Retina (tissue), 1 donor: ENCODE data around the gene UTP3.
"Not testable (repeated sequence)": the region's sequence is repeated elsewhere in the genome, so short reads cannot be mapped to it uniquely, and the experiment has no call there.

Experiments used
- DNase-seq: peaks from one replicate; pipeline ENCODE4 v3.0.0-alpha.2; 2016

The UTP3 gene

DNA sequence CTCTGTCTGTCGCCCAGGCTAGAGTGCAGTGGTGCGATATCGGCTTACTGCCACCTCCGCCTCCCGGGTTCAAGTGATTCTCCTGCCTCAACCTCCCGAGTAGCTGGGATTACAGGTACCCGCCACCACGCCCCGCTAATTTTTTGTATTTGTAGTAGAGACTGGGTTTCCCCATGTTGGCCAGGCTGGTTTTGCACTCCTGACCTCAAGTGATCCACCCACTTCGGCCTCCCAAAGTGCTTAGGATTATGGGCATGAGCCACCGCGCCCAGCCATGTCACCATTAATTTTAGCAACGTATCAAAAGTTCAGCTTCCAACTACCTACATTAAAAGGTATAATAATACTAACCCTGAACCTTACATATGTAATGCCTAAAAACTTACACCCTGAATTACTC lies 940 bp upstream of the UTP3 start:
- no peak for DNase-seq

DNA sequence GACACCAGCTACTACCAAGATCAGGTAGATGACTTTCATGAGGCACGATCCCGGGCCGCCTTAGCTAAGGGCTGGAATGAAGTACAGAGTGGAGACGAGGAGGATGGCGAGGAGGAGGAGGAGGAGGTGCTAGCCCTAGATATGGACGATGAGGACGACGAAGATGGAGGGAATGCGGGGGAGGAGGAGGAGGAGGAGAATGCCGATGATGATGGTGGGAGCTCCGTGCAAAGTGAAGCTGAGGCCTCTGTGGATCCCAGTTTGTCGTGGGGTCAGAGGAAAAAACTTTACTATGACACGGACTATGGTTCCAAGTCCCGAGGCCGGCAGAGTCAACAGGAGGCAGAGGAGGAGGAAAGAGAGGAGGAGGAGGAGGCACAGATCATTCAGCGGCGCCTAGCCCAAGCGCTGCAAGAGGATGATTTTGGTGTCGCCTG lies 481 bp downstream of the UTP3 start:
- DNase-seq: no peak

DNA sequence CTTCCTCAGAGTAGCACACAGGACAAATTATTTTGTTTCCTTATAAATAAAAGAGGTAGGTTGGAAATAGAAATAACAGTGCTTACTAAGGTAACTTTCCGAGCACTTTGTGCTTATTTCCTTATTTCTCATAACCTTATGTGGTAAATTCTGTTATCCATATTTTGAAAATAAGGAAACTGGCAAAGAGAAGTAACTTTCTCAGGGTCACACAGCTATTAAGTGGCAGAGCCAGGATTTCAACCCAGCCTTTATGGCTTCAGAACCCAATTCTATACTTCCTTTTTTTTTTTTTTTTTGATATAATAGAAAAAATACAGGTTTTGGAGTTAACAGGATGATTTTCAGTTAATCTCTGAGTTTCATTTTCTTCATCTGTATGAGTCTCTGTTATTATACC lies 3.3 kb downstream of the UTP3 start:
- no peak for DNase-seq

DNA sequence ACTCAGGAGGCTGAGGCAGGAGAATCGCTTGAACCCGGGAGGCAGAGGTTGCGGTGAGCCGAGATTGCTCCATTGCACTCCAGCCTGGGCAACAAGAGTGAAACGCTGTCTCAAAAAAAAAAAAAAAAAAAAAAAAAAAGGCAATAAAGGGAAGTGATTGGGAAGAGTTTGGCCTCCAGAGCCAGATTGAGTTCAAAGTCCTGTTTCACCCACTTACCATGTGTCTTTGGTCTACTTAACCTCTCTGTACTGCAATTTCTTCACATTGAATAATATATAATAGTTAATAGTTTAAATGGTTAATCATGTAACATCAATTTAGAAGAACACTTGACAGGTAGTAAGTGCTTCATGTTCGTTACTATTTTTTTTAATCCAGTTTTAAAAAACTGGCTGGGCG lies 6.3 kb downstream of the UTP3 start:
- DNase-seq: not testable (repeated sequence)

DNA sequence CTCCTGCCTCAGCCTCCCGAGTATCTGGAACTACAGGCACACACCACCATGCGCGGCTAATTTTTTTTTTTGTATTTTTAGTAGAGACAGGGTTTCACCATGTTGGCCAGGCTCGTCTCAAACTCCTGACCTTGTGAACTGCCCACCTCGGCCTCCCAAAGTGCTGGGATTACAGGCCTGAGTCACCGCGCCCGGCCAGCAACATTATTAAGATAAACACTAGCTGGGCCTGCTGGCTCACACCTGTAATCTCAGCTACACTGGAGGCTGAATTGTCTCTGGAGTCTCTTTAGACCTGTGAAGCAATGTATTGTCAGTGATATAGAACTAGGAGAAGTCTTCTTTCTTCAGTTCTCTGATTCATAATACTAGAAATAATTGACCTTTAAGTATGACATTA lies 10.1 kb downstream of the UTP3 start:
- DNase-seq: not testable (repeated sequence)

DNA sequence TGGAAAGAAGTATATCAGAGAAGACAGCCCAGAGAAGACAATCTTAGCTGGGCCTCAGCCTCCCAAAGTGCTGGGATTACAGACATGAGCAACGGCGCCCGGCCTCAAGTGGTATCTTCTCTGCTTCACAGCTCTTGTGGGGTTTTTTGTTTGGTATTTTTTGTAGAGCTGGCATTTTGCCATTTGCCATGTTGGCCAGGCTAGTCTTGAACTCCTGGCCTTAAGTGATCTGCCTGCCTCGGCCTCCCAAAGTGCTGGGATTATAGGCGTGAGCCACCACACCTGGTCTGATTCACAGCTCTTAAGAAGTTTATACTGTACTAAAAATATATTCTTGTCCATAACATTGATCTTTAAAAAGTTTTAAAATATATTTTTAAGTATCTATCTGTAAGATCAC lies 12.4 kb downstream of the UTP3 start:
- no peak for DNase-seq

DNA sequence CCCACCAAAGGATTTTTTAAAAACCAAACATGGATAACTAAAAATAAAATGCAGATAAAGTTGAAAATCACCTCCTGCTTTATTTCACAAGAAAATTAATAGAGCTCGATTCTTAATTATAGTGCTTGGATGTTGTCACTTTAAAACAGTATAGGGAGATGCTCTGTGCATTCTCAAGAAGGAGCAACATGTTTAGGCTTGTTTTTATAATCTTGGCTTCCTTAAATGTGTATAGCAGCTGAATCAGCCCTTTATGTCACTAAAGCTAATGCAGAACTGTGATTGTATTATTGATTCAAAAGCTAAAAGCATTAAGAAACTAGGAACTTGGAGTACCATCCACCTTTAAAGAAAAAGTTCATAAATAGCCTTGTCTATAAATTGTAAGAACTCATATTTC lies 12.9 kb downstream of the UTP3 start:
- DNase-seq: no peak

DNA sequence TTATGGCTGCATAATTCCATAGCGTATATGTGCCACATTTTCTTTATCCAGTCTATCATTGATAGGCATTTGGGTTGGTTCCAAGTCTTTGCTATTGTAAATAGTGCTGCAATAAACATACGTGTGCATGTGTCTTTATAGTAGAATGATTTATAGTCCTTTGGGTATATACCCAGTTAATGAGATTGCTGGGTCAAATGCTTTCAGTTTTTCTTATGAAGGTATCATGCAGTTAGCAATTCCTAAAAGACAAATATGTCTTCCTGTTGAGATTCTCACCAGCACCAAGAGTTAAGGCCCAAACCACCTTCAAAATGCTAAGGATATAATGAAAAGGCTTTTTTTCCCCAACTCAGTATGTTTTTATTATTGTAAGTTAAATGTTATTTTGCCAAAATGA lies 14.3 kb downstream of the UTP3 start:
- not testable (repeated sequence) for DNase-seq

DNA sequence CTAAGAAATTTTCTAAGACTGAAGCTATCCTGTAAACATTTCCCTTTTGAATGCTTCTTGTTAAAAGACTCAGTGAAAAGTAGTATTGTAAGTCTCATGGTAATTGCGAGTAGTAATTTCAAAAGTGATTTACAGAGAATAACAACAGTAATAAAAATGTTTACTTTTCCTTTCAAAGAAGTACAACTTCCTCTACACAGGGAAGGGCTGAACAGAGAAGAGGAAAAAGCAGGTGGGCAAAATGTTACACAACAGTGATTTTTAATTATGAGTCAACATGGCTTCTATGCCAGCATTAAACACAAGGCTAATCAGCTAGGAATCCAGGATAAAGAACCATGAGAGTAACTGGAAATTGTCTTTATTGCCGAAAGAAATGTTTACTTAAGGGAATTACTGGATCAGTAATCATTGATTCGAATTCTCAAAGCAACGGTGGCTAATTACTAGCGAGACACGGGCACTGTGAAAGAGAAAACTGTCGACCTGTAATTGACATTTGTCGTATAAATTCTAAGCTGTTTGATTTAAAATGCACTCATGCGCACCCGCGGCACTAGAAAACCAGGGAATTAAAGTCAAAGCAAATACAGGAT lies 15.4 kb downstream of the UTP3 start:
- no peak for DNase-seq

DNA sequence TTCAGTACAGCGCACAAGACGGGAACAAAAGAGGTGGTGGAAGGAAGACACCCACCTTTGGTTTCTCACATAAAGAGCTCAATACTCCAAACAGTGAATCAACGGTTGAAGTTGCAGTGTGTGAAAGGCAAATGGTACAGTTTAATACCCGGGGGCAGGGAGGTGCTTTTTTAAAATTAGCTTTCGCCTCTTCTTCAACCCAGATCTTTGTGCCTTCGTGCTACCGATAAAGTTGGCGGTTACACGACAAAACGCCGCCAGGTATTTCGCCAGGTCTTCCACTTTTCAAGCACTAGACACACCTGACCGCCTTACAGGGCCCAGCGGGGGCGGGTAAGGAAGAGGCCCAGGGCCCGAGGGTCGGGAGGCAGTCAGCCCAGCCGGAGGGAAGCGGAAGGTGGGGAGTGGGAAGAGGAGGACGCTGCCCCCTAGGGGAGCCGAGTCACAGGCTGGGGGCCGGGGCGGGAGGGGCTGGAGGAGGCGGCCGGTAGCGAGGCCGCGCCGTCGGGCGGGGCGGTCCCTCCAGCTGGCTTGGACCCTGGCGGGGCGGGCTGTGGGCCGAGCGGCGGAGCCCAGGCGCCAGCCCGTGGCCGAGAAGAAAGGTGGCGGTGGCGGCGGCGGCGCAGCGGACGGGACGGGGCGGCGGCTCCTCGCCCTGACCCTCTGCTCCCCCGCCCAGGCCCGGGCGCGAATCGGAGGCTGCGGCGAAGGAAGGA lies 16.0 kb downstream of the UTP3 start:
- DNase-seq: peak; percentile 82

DNA sequence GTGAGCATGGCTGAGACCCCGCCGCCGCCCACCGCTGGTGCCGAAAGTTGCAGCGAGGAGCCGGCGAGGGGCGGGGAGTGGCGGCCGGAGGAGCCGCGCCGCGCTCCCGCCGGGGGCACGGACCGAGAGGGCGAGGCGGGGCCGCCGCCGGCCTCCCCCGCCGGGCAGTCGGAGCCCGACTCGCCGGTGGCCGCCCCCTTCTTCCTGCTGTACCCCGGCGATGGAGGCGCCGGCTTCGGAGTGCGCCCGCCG lies 16.5 kb downstream of the UTP3 start:
- no peak for DNase-seq

DNA sequence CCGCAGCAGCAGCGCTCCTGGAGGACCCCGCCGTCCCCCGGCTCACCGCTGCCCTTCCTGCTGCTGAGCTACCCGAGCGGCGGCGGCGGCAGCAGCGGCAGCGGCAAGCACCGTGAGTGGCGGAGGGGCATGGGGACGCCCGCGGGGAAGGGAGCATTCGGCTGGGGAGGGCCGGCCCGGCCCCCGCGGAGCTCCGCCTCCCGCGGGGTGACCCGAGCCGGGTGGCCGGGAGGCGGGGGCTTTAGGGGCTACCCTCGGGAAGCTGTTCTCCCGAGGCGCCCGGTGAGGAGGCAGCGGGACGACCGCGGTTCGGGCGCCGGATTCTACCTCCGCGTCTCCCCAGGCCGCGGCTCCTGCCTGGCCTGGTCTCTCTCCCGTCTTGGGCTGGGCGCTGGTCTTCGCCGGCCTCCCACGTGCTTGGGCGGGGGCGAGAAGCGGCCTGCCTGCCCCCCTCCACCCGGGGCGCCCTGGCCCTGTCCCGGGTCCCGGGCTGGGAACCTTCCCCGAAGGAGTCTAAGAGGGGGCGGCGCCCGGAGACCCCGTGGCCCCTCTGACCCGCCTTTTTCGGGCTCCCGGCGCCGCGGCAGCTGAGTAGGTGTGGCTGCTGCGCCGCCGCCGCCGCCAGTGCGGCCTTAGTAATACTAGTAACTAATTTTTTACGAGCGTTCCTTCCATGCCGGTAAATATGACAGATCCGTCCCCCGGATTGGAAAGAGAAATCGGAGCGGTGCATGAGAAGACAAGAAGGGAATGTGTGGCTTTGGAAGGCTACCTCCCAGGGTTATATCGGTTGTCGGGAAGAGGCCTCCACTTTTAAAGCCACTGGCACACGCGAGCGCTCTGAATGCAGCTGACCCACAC lies 17.1 kb downstream of the UTP3 start:
- peak; percentile 90 for DNase-seq

DNA sequence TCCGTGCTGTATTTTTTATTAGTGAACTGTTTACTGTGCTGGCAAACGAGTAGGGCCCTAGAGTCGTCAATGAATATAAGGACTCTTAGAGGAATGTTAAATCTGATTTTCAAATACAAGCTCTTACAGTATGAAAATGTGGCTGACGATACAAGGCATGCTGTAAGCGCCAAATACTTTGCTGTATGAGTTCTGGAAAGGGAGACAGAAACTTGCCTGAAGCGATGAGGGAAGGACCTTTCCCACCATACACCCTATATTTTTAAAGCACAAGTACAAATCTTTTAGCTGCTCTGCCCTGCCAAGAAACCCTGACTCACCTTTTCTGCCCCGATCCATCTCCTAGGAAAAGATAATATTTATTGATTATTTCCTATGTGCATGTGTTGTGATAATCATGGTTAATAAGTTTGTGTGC lies 17.7 kb downstream of the UTP3 start:
- DNase-seq: no peak

DNA sequence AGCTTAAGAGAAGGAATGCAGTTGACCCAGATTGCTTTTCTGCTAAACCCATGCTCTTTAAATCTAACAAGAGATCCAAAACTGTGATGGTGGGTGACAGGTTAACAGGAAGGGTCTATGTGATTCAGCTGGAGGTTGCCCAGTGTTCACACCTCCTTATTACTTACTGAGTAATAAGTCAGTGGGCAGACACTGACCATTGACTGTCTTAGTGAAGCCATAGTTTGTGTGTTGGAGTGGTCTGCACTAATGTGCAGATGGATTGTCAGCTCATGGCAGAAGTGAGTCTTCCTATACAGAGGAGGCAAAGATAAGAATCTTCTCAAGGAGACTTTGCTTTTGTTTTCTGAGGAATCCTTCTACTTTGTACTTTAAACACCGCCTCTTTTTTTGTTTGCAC lies 18.2 kb downstream of the UTP3 start:
- peak; percentile 32 for DNase-seq

DNA sequence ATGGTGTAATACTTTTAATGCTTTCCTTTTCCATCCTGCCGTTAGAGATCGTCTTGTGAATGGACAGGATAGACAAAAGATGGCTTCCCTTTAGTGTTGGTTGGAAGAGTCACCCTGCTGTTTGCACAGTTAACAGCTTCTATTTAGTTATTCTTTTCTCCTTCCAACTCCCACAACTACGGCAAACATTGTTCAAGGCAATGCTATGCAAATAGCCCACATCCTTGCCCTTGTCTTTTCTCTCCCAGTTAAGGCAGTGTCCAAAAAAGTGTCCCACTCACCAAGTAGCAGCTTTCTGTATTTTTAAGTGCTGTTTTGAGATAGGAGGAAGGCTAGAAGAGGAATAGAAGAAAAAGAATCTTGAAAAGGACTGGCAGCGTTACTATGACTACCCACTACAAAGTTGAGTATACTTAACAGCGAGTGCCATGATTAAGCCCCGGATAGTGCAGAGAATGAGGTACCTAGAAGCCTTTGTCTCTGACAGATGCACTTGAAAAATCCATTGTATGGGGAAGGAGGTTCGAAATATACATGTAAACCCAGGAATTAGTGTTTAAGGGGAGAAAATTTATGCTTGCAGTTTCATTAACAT lies 21.4 kb downstream of the UTP3 start:
- no peak for DNase-seq

DNA sequence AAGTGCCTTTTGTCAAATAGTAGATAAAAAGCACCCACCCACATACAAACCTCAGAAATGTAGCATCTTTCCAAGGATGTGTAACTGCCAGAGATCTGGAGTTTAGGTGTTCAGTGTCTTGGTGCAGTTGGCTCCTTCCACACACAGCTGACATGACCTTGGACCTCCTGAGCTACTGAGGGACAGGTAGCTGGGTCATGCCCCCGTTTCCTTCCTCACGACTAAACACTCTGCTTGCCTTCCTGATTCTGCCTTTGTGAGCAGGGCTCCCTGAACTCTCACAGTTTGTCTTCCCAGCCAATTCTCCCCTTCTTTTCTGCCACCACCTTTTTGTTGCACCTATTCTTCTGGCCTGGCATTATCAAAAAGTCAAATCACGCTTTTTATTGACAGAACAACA lies 23.3 kb downstream of the UTP3 start:
- DNase-seq: no peak

DNA sequence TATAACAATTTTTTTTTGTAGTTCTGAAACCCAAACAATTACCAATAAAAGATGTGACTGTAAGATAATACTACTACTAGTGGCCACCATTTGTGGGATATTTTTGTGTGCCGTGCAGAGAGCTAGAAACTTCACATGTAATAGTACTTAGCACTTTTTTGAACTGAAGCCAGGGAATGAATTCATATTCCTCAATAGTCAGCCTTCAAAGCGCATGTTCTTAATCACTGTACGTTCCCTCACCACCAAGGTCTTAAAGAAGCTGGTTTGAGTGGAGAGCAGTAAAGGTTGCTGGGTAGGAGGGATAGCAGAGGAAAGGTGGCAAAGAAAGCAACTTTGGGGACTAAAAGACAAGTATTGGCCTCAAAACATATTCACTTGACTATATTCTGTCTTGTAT lies 23.8 kb downstream of the UTP3 start:
- DNase-seq: no peak

DNA sequence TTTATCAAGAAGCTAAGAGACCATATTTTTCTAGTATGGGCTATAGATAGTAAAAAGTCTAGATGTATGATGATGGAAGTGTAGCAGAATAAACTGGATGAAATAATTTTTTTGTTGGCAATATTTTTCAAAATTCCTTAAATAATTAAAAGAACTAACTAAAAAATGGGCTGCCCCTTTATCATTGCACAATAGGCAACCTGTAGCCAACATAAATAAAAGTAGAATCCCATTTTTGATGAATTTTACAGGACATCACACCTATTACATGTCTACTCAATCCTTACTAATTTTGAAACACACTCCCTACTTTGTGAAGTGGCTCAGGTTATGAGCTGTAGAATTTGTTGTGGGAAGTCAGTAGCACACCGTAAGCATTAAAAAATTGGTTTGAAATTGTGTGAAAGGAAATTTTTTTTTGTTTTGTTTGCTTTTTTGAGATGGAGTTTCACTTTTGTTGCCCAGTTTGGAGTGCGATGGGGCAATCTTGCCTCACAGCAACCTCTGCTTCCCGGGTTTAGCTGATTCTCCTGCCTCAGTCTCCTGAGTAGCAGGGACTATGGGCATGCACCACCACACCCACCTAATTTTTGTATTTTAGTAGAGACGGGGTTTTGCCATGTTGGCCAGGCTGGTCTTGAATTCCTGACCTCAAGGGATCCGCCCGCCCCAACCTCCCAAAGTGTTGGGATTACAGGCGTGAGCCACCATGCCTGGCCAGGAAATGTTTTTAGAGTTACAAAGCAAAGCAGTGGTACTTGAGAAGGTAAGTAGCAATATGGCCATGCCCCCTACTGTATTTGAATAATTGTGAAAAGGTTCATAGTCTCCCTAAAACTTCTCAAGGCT lies 24.5 kb downstream of the UTP3 start:
- no peak for DNase-seq

DNA sequence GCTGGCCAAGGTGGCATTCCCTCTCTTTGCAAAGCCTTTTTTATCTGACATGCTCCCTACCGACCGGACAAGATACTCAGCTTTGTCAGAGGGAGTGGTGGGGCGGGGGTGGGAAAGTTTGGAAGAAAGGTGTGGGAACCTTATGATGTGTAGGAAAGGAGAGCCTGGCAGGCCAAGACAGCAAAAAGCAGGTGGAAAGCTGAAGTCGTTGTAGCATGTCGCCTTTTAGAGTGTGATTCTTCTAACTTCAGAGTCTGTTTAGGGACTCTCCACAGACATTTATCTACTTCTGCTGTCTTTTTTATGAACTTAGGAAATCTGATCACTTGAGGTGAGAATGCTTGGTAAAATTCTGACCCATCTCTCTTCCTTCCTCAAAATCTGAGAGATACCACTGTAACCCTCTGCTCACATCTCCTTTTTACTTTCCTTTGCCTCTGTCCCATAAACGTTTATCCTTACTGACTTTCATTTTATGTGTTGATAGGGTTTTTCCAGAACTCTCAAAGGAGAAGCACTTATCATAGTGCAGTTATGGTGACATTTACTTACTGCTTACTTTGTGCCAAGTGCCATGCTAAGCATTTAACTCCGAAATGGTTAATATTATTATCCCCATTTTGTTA lies 25.2 kb downstream of the UTP3 start:
- DNase-seq: no peak

DNA sequence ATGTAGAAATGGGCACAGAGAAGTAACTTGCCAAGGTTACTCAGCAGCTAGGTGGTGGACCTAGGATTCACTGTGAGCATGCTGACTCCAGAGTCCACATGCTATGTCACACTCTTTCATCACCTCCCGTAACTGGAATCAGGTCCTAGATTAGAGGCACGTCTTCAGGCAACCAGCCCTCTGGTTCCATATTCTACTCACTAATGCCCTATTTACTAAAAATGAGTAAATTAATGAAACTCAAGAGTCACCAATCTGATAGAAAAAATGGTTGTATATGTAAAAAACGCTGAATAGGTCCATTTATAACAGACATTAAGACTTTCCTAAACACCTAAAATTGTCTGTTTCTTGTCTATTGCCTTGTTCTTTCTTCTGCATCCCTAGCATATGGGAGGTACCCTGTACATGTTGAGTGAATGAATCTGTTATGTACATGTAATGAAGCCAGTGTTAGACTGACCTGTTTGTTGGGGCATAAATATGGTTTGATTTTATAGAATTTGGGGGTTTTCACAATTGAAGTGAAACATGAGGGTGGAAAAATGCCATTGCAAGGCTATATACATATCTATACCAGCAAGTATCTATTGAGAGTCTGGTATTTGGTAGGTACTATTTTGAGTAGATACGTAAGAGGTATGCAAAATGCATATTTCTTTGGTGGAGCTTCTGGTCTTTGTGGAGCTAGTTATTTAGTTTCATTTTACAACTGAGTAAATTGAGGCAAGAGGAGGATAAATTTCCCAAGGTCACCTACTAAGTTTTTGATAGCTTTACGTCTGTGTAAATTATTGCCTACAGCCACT lies 26.0 kb downstream of the UTP3 start:
- no peak for DNase-seq

DNA sequence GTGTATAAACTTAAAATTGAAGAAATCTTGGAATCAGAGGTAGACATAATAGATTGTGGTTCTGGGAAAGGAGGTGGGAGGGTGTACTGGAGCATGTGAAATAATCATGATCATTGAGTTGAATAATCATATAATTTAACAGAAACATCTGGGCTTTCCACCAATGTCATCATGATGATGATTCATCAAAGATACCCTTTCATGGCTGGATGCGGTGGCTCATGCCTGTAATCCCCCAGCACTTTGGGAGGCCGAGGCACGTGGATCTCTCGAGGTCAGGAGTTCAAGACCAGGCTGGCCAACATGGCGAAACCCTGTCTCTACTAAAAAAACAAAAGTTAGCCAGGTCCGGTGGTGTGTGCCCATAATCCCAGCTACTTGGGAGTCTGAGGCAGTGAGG lies 26.8 kb downstream of the UTP3 start:
- no peak for DNase-seq
